NCI-H128 (cell line): ENCODE data around the gene CYB5A.

Source experiments
- DNase-seq: peaks from one replicate; lab custom pipeline; 2025; ENCODE audit not compliant: unreplicated experiment; lab: John Stamatoyannopoulos, UW

Gene CYB5A

DNA sequence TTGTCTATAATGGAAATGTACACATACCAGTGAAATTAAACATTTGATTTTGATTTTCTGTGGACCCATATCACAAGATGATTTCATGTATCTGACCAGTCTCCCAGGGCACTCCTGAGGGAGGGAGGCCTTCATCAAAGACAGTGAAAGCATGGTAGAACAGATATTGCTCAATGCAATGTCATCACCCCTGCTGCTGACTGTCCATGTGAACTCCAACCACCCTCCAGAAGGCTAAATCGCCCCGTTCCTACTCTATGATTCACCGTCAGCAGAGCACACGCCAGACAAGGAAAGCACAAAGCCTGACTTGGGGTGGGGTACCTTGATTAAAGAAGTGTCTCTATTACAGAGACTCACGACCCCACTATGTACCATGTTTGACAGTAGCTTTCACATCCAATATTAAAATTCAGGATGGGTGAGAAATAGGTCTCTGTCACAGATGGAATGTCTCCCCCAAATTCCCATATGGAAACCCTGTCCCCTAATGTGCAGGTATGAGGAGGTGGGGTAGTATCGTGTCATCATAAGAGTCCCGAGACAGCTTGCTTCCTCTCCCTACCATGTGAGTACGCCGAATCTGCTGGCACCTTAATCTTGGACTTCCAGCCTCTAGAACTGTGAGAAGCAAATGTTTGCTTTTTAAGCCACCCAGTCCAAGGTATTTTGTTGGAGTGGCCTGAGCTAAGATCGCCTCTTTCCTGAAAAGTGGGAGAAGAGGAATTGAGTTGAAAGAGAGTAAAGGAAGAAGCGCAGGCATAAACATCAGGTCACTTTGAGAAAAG, 42.4 kb downstream of the CYB5A start:
- DNase-seq: no peak

DNA sequence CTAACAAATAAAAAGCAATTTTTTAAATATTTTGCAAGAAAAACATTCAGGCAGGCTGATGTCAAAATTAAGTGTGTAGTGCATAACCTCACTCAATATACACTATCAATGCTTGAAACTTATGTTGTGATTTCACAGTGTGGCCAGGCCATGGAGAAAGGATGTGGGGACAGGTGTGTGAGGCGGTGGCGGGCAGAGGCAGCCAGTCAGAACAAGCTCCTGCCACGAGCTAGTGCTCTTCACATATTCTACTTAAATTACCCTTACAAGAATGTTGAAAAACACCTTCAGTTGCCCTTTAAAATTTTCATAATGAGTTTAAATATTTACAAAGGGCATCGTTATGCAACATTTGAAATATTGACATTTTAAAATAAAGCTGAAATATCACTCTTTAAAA, 43.2 kb downstream of the CYB5A start:
- no peak for DNase-seq

DNA sequence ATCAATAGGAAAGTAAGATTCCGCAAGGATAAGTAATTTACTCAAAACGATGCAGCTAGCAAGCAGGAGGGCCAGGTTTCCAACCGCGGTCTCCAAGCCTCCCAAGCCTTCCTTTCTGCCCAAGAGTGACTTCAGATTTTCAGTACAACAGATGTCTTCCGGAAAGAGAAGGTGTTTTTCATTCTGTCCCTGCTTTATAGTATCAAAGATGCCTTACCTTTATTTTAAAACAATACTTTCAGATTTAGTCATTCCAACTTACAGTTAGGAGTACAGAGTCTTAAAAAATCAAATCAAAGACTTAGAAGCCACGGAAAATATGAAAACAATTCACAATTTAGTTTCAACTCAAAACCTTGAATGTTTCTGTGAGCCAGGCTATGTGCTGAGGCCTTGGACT, 43.6 kb downstream of the CYB5A start:
- no peak for DNase-seq

DNA sequence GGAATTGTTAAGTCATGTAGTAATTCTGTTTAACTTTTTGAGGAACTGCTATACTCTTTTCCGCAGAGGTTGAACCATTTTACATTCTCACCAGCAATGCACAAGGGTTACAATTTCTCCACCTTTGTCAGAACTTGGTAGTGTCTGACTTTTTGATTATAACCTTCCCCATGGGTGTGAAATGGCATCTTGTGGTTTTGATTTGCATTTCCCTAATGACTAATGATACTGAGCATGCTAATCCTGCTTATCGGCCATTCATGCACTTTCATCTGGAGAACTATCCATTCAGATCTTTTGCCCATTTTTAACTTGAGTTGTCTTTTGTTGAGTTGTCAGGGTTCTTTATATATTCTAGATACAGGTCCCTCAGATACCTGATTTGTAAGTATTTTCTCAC, 47.2 kb downstream of the CYB5A start:
- no peak for DNase-seq

DNA sequence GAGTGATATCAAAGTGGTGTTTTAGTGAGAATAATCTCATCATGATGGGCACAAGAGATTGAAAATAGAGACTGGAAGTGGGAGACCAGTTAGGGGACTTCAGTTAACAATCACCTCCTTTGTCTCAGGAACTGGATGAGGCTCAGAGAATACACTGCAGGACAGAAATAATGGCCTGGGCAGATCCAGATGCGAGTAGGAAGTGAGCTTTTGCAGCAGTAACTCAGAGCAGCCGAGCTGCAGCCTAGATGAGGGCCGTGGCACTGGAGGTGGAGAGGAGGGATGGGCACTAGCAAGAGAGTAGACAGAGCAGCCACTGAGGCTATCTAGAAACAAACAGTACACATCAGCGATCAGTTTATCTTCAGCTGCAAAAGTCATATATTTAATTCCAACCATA, 48.6 kb downstream of the CYB5A start:
- no peak for DNase-seq

DNA sequence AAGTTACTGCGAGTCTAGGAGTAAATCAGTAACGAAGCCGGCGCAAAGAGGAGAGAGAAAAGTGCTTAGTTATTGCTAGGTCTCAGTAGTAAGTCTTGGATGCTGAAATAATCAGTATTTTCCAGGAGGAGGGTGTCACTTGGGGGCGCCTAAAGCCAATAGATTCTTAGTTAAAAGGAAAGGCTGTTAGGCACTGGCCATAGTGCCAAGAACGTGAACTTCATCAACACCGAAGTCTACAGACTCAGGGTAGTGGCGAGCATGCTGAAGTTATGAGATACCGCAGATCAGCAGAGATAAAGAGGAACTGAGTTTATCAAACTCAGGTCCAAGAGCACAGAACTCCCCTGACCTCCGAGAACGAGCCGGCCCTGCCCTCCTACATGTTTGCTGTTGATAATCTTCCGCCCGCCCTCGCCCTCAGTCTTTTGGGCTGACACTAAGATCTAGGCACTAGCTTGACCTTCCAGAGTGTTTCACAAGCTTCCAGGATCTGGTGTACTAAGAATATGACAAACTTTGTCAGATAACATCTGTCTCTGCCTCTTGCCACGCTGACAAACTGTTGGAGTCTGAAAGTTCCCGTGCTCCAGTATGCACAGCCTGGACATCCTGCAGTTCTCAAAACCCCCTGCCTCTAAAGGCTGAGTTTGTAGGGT, 49.2 kb downstream of the CYB5A start:
- no peak for DNase-seq

DNA sequence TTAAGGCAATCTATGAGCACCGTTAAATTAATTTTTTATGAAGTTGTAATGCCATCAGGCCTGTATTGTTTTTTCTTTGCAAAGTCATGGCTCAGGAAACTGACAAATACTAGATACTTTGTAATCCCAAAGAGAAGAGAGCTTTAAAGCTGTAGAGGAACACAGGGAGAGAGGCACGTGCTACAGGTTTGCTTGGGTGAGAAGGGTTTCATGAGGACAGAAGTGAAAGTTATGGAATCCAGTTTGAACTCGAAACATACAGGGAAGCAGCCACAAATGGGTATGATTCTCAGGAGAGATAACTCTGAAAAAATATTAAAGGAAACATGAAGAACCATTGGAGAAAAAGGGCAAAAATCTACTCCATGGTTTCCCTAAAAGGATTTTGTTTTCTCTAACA, 49.8 kb downstream of the CYB5A start:
- no peak for DNase-seq

DNA sequence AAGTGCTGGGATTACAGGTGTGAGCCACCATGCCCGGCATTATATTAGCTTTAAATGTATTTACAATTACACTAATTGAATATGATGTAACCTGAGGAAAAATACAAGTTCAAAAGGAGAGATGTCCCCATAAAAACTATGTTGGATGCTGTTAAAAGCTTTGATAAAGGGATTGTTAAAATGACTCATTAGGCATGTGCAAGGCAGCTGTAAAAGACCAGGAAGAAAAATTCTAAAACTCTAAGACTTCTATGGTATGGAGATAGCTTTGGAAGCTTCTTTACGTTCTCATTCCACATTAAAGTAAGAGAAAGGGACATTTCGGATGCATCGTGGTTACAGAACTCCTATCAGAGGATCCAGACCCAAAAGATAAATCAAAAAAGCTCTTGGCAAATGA, 50.3 kb downstream of the CYB5A start:
- DNase-seq: no peak

DNA sequence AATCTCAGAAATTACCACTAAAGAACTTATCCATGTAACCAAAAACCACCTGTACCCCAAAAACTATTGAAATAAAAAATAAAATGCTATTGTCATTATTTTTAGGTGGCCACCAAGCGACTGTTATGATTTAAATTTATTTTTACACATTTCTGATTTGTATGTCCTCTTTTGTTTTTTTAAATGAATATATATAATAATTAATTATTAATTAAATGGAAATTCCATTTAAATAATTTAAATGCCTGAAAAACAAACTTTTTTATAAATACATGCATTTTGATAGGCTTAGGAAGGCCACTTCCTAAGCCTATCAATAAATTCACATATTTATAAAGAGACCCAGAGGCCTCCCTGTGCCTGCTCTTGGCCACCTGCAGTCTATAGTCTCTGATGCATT, 52.2 kb downstream of the CYB5A start:
- DNase-seq: no peak

DNA sequence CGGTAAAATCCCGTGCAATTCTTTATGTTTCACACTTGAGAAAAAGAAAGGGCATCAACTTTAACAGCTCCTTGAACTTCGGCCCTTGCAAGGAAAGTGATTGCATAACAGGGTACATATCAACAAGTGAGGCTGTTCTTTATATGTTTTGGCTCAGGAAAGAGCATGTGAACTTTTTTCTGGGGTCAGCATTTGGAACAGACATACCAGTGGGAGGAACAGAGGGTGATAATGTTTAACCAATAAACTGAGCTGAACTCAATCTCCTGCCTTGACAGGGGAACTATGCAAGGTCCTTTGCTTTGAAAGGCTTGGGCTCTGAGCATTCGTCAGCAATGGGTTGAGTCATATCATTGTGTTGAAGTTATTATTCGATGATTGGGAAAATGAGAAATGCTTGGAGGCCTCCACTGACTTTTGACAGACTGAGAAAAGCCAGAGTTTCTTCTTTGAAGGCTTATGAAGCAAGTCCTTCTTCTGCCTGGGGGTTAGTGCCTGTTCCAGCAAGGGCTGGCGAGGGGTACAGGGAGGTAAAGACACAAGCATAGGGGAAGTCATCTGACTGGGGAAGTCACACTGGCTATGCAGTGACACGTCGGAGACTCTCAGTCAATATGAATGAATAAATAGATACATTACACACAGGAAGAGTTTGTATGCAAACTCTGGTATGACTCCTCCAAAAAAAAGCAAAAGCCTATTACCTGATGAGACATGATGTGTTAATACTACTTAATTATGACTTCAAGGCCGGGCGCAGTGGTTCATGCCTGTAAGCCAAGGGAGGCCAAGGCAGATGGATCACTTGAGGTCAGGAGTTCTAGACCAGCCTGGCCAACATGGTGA, 57.2 kb downstream of the CYB5A start:
- DNase-seq: no peak

DNA sequence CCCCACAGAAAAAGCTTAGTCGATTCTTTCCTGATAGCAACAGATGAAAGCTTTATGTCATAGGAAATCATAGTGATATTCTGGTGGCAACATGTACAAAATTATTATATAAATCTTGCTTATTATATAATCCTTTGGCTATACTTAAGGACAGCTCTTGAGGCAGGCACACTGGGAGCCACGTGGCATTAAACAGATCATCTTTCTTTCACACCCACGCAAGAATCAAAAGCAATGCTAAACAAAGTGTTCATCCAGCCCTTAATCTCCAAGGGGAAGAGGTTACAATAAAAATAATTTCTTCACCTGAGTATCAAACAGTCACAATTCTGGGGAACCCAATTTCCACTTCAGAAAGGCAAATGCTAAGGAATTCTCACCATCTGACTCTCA, 57.8 kb downstream of the CYB5A start:
- no peak for DNase-seq

DNA sequence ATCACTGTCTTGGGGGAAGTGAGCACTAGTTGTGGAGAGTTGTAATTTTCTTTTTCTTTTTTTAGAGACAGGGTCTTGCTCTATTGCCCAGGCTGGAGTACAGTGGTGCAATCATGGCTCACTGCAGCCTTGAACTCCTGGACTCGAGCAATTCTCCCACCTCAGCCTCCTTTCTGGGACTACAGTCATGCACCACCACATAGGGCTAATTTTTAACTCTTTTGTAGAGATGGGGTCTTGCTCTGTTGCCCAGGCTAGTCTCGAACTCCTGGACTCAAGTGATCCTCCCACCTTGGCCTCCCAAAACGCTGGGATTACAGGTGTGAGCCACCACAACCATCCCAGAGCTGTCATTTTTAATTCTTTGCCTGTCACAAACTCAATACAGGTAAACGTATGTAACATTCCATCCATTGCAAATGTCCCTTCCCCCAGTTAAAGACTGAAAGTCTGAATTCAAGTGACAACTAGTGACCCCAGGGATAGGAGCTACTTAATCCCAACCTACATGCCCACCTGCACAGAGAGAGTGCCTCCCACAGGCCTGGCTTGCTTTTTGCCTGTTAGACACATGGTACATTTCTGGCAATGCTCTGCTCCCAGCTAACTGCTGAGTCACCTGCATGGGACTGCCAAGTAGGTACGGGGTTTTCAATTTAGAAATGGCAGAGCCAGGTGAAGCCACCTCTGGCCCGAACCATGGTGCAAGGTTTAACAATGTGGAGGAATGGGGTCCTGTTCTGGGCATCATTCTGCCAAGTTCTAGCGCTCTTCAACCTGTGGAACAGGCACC, 60.6 kb downstream of the CYB5A start:
- DNase-seq: no peak

DNA sequence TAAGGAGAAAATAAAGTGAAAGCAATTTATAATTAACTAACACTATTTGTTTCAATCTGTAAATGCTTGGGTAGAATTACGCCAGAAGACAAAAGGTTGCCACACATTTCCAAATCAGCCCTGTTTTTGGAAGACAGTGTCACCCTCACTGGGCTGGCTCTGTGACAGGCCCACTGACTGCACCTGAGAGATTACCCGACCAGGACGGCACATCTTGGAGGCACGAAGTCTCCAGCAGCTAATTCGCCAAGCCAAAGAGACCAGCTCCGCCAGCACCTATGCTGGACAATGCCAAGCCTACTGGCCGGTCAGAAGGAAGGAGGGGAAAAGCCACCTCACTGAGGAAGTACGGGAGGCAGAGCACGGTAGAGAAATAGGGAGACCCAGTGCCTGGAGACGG, 61.9 kb downstream of the CYB5A start:
- DNase-seq: no peak

DNA sequence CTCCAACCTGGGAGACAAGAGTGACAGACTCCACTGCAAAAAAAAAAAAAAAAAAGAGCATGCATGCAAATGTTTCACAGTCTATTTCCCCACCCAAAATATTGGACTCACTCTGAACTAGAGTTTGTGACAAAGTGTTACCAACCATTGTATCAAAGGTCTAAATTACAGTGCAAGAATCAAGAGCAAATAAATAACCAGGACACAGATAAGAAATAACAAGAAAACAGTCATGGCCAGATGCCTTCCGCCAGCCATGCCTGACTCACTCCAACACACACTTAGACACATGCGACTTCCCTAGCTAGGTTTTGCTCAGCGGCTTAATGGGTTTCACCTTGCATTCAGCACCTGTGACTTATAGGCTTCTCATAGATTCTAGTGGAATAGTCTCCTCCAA, 62.8 kb downstream of the CYB5A start:
- no peak for DNase-seq

DNA sequence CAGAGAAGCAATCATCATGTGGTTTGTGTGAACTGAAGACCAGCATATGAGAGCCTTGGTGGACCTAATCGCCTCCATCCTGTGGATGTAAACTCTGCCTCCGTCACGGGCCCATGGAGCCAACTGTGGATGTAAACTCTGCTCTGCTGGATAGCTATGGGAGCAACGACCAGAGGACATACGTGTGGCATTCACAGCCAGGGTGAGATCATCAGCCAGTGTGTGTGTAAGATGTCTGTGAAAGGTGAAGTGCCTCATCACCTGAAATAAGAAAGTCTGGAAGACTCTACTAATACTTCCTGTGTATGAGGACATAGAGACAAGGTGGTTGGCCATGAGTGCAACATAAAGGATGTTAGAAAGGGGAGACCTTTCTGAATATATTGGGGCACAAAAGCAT, 63.5 kb downstream of the CYB5A start:
- no peak for DNase-seq

DNA sequence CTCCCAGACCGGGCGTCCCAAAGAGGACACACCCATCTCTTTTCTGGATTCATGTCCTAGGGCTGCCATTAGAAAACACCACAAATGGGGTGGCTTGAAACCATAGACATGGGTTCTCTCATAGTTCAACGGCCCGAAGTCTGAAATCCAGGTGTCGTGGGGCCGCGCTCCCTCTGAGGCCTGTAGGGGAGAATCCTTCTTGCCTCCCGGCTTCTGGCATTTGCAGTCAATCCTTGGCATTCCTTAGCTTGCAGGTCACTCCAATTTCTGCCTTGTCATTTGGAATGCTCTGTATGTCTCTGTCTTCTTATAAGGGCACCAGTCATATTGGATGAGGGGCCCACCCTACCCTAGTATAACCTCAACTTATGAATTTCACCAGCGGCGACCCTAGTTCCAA, 65.1 kb downstream of the CYB5A start:
- DNase-seq: no peak

DNA sequence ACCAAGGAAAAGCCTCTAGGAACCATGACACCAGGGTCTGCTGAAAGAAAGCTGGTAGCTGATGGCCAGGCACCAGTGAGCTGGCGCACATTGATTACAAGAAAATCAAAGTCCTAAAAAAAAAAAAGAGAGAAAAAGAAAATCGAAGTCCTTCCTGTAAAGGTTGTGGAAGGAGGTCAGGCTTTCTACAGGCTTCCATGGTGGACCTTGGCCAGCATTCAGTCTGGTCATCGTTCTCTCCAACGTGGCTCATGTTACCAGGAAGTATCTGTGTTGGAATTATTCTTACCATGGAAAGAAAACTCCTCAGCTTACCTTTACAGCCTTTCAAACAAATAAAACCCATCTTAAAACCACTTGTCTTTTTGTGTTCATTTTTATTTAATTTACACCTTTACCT, 65.6 kb downstream of the CYB5A start:
- no peak for DNase-seq

DNA sequence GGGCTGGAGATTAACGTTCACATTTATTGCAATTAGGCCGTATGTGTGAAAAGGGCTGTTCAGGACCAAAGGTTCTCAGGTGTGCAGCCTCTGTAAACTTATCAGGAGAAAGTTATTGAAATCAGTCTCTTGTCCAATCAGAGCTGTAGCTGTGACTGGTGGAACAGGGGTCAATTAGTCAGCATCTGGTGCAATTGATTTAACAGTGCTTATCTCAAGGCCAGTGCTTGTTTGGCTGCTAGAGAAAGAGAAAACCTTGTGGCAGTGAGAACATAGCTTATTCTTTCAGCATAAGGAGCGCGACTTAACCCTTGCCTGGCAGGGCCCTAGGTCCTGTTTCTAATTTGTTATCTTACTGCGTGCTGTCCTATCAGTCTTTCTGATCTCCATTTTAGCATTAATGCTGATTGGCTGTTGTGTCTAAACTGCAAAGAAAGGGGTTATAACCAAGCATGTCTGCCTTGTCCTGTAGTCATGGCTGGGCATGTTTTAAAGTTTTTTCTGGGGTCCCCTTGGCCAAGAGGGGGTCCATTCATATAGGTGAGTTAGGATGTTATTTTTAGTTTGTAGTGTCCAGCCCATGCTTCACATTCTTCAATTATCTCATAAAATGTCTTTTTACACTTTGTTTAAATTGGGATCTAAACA, 66.4 kb downstream of the CYB5A start:
- DNase-seq: no peak

DNA sequence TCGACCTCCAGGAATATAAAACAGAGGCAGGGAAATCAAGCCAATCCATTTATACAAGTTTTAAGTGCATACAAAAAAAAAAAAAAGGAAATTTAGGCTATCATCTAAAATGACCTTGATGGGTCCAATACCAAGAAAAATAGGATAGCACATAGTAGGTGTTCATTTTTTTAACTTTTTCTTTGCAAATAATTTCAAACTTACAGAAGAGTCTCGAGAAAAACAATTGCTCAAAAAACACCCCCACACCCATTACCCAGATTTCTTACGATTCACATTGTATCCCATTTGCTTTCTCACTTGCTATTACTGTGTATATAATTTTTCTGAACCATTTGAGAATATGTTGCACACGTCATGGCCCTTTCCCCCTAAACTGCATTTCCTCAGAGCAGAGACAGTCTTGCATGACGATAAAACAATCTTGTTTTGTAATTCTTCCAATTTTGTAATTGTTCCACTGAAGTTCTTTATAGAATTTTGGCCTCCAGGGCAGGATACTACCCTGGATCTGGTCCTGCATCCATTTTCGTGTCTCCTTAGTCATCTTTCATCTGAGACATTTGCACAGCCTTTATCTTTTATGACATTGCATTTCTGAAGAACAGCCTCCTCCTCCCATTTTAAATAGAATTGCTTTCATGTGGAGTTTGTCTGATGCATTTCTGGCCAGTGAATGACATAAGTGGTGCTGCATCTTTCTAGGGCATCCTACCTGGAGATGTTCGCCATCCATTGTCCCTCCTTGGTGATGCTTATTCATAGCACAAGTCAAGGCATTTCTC, 68.9 kb downstream of the CYB5A start:
- no peak for DNase-seq

DNA sequence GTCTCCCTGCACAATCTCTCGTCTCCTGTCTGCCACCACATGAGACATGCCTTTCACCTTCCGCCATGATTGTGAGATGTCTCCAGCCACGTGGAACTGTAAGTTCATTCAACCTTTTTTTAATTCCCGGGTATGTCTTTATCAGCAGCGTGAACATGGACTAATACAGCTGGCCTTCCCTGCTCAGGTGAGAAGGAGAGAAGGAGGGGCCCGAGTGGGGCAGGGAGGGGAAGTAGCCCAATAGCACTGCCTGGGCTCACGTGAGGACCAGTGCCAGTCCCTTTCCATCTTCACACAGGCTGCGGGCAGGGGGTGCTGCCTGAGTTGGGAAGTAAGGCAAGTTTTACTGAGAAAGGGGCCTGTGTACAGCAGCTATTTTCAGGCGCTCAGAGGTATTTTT, 70.7 kb downstream of the CYB5A start:
- no peak for DNase-seq
